ENCODE results near the gene PPP5C. TPM values are rescaled to one million over a fixed set of nuclear protein-coding genes. Genes with fewer than 3 reads are reported as not detected.
"Not testable (repeated sequence)": the region's sequence is repeated elsewhere in the genome, so short reads cannot be mapped to it uniquely, and the experiment has no call there.

PPP5C gene
- total RNA-seq, 4 donors from 2014 or later = 47.4 to 74.9 (median 62.8) TPM

GRCh38 chr19:46371371-46371901, 24.5 kb downstream of the PPP5C start:
- peaks cover 0 to 2% of the 10 kb centered on the region in 2 donors for H3K36me3 ChIP-seq
- H3K4me1 ChIP-seq = peaks cover 17% of the 10 kb centered on the region in 2 donors
- H3K27ac ChIP-seq = no peak overlapping the region
- H3K4me3 ChIP-seq = no peak overlapping the region
- in situ Hi-C loops (cut with MboI; ENCODE audit: low sequenced_read_pairs in 4 of 4) = no loop called here
- H3K27me3 ChIP-seq = no peaks in the 10 kb centered on the region
- DNase-seq = no peak
- H3K9me3 ChIP-seq = no peaks in the 10 kb centered on the region
- no peak for ATAC-seq
- no peak for TF ChIP-seq CTCF (IDR thresholded peaks at IDR 0.05 in 4 of 5, conservative IDR thresholded peaks at IDR 0.05 in 1 of 5)
- no peak for TF ChIP-seq POLR2A (IDR thresholded peaks at IDR 0.05)
- intact Hi-C loops (cut with DNase I; ENCODE audit: low total_unique reads) = no loop called here

GRCh38 chr19:46372901-46373490, 26.1 kb downstream of the PPP5C start:
- intact Hi-C loops (cut with DNase I; ENCODE audit: low total_unique reads) (no loop called here), in situ Hi-C loops (cut with MboI; ENCODE audit: low sequenced_read_pairs in 4 of 4) (no loop called here)
- DNase-seq (no peak), ATAC-seq (no peak)
- Histone ChIP-seq H3K4me3 (no peak overlapping the region), H3K4me1 (peaks cover 24 to 28% of the 10 kb centered on the region in 2 donors), H3K36me3 (peaks cover 0 to 13% of the 10 kb centered on the region in 2 donors), H3K27ac (peak overlapping the region in 3 of 4 donors; percentile 46 to 58 (median 52)), H3K27me3 (no peaks in the 10 kb centered on the region), H3K9me3 (no peaks in the 10 kb centered on the region)
- TF ChIP-seq CTCF (IDR thresholded peaks at IDR 0.05 in 4 of 5, conservative IDR thresholded peaks at IDR 0.05 in 1 of 5) (no peak), POLR2A (IDR thresholded peaks at IDR 0.05) (no peak)

- H3K4me1 ChIP-seq = peaks cover 31 to 35% of the 10 kb centered on the region in 2 donors
- DNase-seq = peak in 1 of 2 donors; percentile 61
- intact Hi-C loops (cut with DNase I; ENCODE audit: low total_unique reads) = no loop called here
- peak overlapping the region; percentile 46 to 65 (median 55) for H3K27ac ChIP-seq
- no peak overlapping the region for H3K4me3 ChIP-seq
- peak in 1 of 2 donors; percentile 32 for ATAC-seq
- in situ Hi-C loops (cut with MboI; ENCODE audit: low sequenced_read_pairs in 4 of 4) = no loop called here
- TF ChIP-seq POLR2A (IDR thresholded peaks at IDR 0.05) = no peak
- TF ChIP-seq CTCF (IDR thresholded peaks at IDR 0.05 in 4 of 5, conservative IDR thresholded peaks at IDR 0.05 in 1 of 5) = no peak
- no peaks in the 10 kb centered on the region for H3K9me3 ChIP-seq
- no peaks in the 10 kb centered on the region for H3K27me3 ChIP-seq
- peaks cover 0 to 13% of the 10 kb centered on the region in 2 donors for H3K36me3 ChIP-seq
These were observed 26.8 kb downstream of the PPP5C start for GRCh38 chr19:46373491-46374359.

GRCh38 chr19:46374536-46375475, 27.9 kb downstream of the PPP5C start:
- TF ChIP-seq CTCF (IDR thresholded peaks at IDR 0.05 in 4 of 5, conservative IDR thresholded peaks at IDR 0.05 in 1 of 5) (no peak), POLR2A (IDR thresholded peaks at IDR 0.05) (no peak)
- Histone ChIP-seq H3K9me3 (no peaks in the 10 kb centered on the region), H3K4me1 (peaks cover 42 to 43% of the 10 kb centered on the region in 2 donors), H3K27ac (peak overlapping the region; percentile 46 to 65 (median 55)), H3K27me3 (no peaks in the 10 kb centered on the region), H3K36me3 (peaks cover 0 to 13% of the 10 kb centered on the region in 2 donors), H3K4me3 (no peak overlapping the region)
- ATAC-seq (no peak), DNase-seq (no peak)
- in situ Hi-C loops (cut with MboI; ENCODE audit: low sequenced_read_pairs in 4 of 4) (no loop called here), intact Hi-C loops (cut with DNase I; ENCODE audit: low total_unique reads) (no loop called here)

GRCh38 chr19:46375476-46376067, 28.7 kb downstream of the PPP5C start:
- Histone ChIP-seq H3K36me3 (peaks cover 0 to 13% of the 10 kb centered on the region in 2 donors), H3K4me1 (peaks cover 49 to 50% of the 10 kb centered on the region in 2 donors)
- H3K9me3 ChIP-seq; intact Hi-C loops (cut with DNase I; ENCODE audit: low total_unique reads); ATAC-seq; H3K4me3 ChIP-seq; H3K27me3 ChIP-seq; DNase-seq; H3K27ac ChIP-seq; in situ Hi-C loops (cut with MboI; ENCODE audit: low sequenced_read_pairs in 4 of 4): not testable (repeated sequence)

Measured in gastrocnemius medialis (tissue), 4 donors.